ENCODE measurements around the gene BLVRA.
"Not testable (repeated sequence)": the region's sequence is repeated elsewhere in the genome, so short reads cannot be mapped to it uniquely, and the experiment has no call there.

The BLVRA gene

GRCh38 chr7:43791665-43792064, 33.2 kb downstream of the BLVRA start:
- ChIA-PET POLR2A (no interaction called here), CTCF (interaction anchor here (1.0 to 4.0 kb wide), 3 partner anchors 46 to 209 kb away, joined by 3 to 12 read pairs (median 3); partner anchors contain the start of gene STK17A)
- H3K4me3 ChIP-seq (ENCODE audit: low read depth, low read length), result no peak overlapping the region
- TF ChIP-seq, protein P1, sequence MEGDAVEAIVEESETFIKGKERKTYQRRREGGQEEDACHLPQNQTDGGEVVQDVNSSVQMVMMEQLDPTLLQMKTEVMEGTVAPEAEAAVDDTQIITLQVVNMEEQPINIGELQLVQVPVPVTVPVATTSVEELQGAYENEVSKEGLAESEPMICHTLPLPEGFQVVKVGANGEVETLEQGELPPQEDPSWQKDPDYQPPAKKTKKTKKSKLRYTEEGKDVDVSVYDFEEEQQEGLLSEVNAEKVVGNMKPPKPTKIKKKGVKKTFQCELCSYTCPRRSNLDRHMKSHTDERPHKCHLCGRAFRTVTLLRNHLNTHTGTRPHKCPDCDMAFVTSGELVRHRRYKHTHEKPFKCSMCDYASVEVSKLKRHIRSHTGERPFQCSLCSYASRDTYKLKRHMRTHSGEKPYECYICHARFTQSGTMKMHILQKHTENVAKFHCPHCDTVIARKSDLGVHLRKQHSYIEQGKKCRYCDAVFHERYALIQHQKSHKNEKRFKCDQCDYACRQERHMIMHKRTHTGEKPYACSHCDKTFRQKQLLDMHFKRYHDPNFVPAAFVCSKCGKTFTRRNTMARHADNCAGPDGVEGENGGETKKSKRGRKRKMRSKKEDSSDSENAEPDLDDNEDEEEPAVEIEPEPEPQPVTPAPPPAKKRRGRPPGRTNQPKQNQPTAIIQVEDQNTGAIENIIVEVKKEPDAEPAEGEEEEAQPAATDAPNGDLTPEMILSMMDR (IDR thresholded peaks at IDR 0.05; ENCODE audit: insufficient read depth, low read length, missing control alignments), result no peak
- no peak for DNase-seq (ENCODE audit: low read depth, low spot score)

- DNase-seq (ENCODE audit: low read depth, low spot score), result no peak
- POLR2A ChIA-PET, result no interaction called here
- no peak overlapping the region for H3K4me3 ChIP-seq (ENCODE audit: low read depth, low read length)
- TF ChIP-seq, protein P1 (IDR thresholded peaks at IDR 0.05; ENCODE audit: insufficient read depth, low read length, missing control alignments), result no peak
- CTCF ChIA-PET, result interaction anchor here (1.0 to 4.0 kb wide), 3 partner anchors 45 to 210 kb away, joined by 3 to 12 read pairs (median 3); partner anchors contain the start of gene STK17A
Measured at GRCh38 chr7:43792471-43793150, 34.1 kb downstream of the BLVRA start.

DNA sequence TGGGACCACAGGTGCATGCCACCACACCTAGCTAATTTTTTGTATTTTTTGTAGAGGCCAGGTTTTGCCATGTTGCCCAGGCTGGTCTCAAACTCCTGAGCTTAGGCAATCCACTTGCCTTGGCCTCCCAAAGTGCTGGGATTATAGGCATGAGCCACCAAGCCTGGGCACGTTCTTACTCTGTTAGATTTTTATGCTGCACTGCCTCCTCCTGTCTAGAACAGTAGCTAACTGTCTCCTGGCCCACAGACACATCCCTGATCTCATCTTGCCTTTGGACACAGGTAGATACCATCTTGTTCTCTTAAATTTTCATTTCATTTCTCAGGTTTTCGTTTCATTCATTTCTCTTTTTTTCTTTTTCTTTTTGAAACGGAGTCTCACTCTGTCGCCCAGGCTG, 41.1 kb downstream of the BLVRA start:
- TF ChIP-seq, protein P1 (IDR thresholded peaks at IDR 0.05; ENCODE audit: insufficient read depth, low read length, missing control alignments), result no peak
- ChIA-PET POLR2A (no interaction called here), CTCF (interaction anchor here (0.8 to 1.5 kb wide), 3 partner anchors 16 to 99 kb away, joined by 3 read pairs; no protein-coding TSS in a partner anchor)
- no peak overlapping the region for H3K4me3 ChIP-seq (ENCODE audit: low read depth, low read length)
- no peak for DNase-seq (ENCODE audit: low read depth, low spot score)

- CTCF ChIA-PET, result no interaction called here
- TF ChIP-seq, protein P1 (IDR thresholded peaks at IDR 0.05; ENCODE audit: insufficient read depth, low read length, missing control alignments), result no peak
- H3K4me3 ChIP-seq (ENCODE audit: low read depth, low read length), result no peak overlapping the region
- no peak for DNase-seq (ENCODE audit: low read depth, low spot score)
- POLR2A ChIA-PET, result no interaction called here
Measured at GRCh38 chr7:43803865-43804264, 45.4 kb downstream of the BLVRA start.

- TF ChIP-seq, protein P1 (IDR thresholded peaks at IDR 0.05; ENCODE audit: insufficient read depth, low read length, missing control alignments), result no peak
- ChIA-PET POLR2A (no interaction called here), CTCF (no interaction called here)
- no peak overlapping the region for H3K4me3 ChIP-seq (ENCODE audit: low read depth, low read length)
- no peak for DNase-seq (ENCODE audit: low read depth, low spot score)
Measured at GRCh38 chr7:43808410-43808809, 49.9 kb downstream of the BLVRA start.

DNA sequence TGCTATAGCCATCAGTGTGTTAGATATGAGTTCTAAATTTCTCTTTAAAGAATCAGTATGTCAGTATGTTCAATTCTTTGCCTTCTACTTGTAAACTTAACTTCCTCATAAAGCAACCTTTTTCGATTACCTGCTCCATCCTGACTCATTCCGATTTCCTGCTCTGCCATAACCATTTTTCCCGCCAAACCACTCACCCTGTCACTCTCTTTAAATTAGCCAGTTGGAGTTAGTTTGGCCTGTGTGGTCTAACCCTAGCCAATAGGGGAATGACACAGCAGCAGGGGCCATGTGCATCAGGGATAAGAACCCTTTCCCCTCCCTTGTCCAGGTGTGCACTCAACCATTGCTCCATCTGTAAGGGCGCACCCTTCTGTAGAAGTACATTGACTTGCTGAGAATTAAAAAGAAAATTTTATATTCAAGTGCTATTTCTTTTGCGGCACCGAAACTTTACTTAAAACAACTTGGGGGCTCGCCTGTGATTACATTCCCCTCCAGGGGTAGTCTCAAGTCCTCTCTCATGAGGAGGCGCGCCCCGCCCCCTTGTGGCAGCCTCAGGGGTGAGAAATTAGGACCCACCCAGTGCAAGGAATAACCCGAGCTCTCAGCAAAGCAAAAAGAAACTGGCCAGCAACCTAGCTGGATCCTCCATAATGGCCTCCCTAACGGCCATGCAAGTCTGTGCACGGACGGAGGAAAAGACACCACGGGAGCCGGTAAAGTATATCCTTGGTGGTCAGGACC, 51.9 kb downstream of the BLVRA start:
- H3K4me3 ChIP-seq (ENCODE audit: low read depth, low read length); DNase-seq (ENCODE audit: low read depth, low spot score); POLR2A ChIA-PET: not testable (repeated sequence)
- CTCF ChIA-PET, result interaction anchor here (1.5 kb wide), 1 partner anchor 12 kb away, joined by 3 read pairs; no protein-coding TSS in a partner anchor
- TF ChIP-seq, protein P1 (IDR thresholded peaks at IDR 0.05; ENCODE audit: insufficient read depth, low read length, missing control alignments), result peak; percentile 16
